Measurements from ENCODE around the gene SRPRB.

Gene SRPRB

DNA sequence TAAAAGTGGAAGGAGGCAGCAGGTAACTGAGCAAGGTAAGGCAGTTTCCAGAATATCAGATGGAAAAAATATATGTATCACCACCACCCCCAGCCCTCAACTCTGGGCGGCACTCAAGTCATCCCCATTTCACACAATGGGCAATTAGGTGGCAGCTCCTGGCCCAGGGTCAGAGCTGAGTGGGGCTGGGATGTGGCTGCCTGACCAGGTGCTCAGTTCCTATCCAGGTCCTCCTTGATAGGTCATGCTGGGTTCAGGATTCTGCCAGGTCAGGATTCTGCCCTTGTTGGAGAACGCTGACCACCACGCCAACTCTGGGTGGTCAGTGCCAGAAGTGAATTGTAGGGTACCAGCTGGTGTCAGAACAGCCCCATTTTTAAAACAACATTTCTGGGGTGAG is 60.5 kb downstream of the SRPRB start:
- DNase-seq (ENCODE audit: low spot score), result no peak

DNA sequence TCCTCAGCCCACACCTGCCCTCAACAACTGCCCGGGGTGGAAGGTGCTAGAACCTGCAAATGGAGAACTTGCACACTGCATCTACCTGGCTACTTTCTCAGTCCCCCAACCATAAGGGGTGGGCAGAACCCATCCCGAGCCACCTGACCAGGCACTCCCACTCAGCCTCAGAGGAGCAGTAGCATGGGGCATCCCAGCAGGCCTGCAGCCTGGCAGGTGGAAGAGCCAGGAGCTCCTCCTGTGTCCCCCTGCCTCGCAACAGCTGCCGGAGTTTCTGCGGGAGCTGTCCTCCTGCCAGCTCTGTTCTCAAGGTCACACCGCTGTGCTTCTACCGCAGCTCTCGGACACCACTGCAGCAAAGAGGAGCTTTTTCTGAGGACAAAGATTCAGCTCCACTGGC is 62.6 kb downstream of the SRPRB start:
- no peak for DNase-seq (ENCODE audit: low spot score)

DNA sequence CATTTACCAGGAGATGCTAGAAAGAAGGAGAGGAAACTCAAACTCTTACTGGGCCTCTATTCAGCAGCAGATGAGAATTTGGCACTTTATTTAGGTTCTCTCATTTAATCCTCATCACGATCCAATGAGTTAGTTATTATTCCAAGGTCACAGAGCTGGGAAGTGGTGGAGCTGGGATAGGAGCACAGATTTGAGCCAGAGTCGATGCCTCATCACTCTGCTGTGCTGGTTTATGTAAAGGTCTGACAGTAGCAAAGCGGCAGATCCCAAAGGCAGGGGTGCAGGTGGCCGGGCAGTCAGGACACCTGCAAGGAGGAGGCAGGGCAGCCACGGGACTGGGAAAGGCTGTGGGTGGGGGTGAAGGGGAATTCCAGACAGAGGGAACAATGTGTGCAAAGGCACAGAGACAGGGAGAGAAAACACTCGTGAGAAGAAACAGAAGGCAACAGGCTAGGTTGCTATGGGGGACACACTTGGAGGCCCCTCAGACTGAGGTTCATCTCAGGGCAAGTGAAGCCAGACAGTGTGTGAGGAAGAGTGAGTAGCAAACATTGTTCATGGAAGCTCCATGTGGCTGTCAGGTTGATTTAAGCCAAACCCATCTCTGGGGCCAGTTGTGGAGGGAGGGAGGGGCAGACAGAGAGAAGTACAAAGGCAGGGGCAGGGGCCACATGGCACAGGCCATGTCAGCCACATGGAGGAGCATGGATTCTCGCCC is 63.3 kb downstream of the SRPRB start:
- no peak for DNase-seq (ENCODE audit: low spot score)

DNA sequence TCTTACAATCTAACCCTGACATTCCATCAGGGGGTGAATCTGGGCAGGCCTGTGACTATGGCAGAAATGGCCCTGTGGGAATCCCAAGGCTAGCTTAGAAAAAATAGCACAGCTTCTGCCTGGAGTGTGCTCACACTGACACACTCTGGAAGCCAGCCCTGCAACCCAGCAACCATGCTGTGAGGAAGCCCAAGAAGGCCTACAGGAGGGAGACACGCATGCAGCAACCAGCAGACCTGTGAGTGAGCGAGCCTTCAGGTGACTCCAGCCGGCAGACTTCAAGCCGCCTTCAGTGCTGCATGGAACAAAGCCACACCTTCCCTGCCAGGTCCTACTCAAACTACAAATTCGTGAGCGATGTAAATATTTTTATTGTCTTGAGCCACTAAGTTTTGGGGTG is 64.0 kb downstream of the SRPRB start:
- DNase-seq (ENCODE audit: low spot score), result no peak

DNA sequence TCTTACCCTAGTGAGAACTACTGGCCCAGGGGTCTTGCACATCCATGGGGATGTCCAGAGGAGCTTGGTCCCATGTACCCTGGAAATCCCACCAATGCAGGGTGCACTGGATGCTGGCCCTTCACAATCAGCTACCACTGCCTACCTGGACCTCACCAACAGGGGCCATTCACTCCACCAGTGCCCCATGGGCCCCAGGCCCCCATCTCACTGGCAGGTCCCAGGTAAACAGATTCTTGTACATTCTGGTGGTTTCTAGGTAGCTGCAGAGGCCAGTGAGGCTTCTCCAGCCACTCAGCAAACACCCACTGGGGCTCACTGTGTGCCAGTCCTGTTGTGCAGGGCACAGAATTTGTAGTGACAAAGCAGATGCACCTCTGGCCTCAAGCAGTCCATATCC is 65.2 kb downstream of the SRPRB start:
- no peak for DNase-seq (ENCODE audit: low spot score)
